CD4-positive, alpha-beta T cell treated with Interleukin-2 at 100 ng/mL for 4 hours (primary cell): Measurements from ENCODE around the gene MBTD1.
"Not testable (repeated sequence)": the region's sequence is repeated elsewhere in the genome, so short reads cannot be mapped to it uniquely, and the experiment has no call there.

Experiments
- DNase-seq: peaks from one replicate; pipeline ENCODE4 v3.0.0-alpha.2; 2020; ENCODE audit warnings: low spot score

Gene MBTD1

DNA sequence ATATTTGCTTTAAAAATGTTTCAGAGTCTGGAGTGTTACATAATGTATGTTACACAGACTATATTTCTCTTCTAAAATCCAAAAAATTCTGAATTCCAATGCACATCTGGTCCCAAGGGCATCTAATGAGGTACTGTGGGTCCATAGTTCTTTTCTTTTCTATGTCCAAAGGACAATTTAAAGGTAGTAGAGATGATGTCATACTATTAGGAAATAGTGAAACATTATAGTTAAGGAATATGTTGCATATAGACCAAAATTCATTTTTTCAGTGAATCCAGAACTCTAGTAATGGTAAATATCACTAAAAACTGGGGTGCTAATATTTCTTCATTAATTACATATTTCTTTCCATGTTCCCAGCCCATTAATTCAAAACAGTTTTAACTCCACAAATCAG lies 70.7 kb downstream of the MBTD1 start:
- DNase-seq, result no peak

DNA sequence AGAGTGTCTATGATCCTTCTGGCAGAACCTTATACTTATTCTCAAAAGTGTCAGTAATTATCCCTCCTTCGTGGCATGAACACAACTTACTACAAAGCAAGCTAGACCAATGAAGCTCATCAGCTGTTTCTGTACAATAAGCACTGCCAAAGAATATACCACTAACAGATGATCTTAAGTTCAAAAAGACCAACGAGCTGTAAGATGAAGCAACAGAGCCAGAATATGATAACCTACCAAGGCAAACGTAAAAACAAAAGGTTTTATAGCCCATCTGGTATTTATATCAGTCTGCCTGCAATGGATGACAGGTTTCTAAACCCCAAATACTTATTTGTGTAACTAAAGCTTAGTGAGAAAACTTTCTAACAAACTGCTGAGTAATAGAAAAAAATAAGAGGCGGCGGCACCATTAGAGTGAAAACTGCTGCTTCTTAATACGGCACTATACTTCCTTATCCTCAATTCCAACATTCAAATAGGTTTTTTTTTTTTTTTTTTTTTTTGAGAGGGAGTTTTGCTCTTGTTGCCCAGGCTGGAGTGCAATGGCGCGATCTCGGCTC lies 71.5 kb downstream of the MBTD1 start:
- DNase-seq, result no peak

DNA sequence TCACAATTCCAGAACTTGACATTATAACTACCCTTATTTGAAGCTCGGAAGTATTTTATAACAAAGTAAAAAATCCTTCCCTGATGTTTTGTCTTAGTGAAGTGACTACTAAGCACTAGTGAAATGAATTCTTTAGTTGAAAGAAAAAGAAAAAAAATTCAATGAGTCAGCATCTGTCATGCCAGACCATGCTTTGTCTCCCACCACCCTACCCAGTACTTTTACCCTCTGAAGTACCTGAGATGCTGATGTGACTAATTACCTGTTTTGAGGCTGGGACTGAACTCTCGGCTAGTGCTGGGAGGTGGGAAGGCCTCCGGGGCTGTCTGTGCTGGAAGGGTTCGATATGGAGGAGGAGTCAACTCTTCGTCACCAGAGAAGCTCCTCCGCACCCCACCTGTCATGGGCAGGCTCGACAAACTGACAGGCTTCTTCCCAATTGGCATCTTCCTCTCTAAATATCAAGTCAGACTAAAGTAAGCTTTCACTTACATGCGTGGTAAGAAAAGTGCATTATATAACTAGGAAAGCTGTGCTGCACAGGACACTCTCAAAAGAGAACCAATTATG lies 74.0 kb downstream of the MBTD1 start:
- DNase-seq, result no peak

DNA sequence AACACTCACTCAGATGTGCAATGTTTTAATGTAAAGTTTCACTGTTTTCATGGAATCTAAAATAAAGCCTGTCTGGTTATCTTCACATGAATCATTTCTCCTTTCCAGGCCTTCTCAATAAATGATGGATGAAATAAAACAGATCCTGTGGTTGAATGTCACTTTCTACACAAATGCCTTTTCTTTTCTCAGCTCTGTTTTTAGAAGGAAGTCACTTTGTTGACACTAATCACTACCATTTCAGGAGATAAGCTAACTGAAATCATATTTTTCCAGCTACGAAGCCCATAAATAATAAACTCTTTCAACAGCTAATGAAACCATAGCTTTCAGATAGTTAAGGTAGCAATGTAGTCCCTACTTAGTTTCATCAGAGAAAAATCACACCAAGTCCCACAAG lies 75.7 kb downstream of the MBTD1 start:
- no peak for DNase-seq

DNA sequence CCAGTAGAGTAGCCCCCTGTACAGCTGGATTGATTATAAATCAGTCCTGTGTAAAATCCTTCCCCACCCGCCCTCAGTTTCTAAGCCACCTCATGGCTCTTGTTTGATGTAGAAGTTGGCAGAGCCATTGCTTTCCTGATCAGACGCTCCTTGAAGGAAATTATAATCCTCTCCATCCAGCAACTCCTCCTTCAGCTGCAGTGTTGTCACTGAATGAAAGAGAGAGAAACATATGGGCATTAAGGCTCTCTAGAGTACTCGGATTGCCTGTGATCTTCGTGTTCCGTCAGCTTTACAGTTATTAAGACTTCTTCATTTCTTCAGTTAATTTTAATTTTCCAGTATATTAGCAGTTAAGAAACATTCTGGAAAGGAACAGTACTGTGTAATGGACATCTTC lies 79.4 kb downstream of the MBTD1 start:
- DNase-seq, result no peak

DNA sequence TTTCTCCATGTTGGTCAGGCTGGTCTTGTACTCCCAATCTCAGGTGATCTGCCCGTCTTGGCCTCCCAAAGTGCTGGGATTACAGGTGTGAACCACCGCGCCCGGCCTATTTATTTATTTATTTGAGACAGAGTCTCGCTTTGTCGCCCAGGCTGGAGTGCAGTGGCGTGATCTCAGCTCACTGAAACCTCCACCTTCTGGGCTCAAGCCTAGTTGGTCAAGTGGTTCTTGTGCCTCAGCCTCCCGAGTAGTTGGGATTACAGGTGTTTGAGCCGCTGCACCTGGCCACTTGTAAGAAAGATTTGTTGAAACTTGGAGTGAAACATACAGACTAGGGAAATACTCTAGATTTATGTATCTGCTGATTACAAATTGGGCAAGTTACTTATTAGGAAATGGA lies 87.8 kb downstream of the MBTD1 start:
- DNase-seq, result not testable (repeated sequence)

DNA sequence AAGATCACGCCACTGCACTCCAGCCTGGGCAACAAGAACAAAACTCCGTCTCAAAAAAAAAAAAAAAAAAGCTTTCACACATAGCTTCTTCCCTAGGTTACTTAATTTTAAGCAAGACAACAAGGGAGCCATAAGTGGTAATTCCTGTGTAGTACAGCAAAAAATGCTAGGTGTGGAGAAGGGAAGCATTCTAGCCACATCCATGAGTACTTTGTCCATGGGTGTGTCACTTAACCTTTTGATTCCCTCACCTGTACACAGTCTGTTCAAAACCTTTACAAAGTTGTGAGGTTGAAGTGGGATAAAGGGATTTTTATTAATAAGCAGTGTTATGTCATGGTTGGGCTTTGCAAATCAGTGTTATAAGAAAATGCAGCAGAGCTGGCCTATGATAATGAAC lies 89.1 kb downstream of the MBTD1 start:
- DNase-seq, result no peak

DNA sequence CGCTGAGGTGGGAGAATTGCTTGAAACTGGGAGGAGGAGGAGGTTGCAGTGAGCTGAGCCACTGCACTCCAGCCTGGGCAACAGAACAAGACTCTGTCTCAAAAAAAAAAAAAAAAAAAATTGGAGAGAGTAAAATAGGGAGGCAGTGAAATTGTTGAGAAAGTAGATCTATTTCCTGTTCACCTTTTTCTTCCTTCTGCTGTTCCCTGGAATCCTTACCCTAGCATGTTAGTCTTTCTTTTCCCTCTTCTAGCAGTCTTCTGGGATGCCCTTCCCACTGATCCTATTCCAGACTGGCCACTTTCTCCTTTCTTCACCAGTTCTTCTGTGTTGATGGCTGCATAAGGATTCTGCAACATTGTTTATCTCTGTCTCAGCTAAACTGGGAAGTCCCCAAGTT lies 90.5 kb downstream of the MBTD1 start:
- DNase-seq, result no peak

DNA sequence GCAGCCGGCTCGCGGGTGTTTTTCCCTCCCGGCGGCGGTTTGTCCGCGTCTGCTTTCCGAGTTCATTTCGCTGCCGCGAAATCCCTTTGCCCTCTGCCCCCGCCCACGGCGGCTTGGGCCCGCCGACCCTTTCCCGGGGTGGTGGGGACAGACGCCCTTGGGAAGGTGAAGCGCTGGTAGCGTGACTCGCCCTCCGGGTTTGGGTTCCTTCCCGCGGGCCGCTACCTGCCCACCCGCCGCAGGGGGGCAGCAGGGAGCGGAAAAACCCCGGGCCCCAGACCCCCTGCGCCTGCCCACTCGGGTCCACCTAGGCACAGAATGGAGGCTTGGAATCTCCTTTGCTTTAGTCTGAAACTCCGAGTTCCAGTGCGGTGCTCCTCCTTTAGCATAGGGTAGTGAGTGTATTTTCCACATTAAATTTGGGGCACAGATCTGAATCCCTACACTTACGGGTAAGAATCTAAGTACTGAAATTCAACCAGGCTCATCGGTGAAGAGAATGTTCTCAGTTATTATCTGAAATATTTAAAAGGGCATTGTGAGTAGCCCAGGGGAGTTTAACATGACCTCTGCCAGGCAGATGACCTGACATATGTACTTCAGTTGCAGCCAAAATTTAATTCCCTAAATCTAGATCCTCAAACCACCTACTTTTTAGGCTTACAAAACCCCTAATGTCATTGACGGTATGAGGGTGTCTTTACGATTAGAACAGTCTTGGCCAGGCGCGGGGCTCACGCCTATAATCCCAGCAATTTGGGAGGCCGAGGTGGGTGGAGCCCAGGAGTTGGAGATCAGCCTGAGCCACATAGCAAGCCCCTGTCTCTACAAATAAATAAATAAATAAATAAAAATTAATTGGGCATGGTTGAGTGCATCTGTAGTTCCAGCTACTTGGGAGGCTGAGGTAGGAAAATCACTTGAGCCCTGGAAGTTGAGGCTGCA lies 92.6 kb downstream of the MBTD1 start:
- peak; percentile 51 for DNase-seq

DNA sequence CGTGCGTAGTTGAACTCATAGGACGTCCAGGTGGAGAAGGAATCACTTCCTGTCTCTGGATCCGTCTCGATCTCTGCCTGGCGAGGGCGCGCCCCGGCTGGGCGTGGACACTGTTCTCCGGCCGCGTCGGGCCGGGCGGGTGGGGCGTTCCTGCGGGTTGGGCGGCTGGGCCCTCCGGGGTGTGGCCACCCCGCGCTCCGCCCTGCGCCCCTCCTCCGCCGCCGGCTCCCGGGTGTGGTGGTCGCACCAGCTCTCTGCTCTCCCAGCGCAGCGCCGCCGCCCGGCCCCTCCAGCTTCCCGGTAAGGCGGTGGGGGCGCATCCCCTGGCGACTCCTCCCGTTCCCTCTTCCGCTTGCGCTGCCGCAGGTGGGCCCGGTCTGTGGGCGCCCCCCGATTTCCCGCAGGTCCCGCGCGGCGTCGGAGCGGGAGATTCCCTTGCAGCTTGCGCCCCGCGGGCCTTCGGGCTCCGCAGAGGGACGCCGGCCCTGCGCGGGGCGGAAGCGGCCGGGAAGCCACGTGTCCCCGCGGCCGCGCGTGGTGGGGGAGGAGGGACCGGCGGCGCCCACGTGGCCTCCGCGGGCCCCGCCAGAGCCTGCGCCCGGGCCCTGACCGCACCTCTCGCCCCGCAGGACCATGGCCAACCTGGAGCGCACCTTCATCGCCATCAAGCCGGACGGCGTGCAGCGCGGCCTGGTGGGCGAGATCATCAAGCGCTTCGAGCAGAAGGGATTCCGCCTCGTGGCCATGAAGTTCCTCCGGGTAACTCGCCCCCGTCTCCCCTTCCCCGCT lies 93.5 kb downstream of the MBTD1 start, which contains the start of gene NME2:
TSS of gene NME2 (plus strand) at position 214 of the 789 bp plus-strand sequence. CDS start at position 634, 420 bp downstream.
- DNase-seq, result peak; percentile 57

DNA sequence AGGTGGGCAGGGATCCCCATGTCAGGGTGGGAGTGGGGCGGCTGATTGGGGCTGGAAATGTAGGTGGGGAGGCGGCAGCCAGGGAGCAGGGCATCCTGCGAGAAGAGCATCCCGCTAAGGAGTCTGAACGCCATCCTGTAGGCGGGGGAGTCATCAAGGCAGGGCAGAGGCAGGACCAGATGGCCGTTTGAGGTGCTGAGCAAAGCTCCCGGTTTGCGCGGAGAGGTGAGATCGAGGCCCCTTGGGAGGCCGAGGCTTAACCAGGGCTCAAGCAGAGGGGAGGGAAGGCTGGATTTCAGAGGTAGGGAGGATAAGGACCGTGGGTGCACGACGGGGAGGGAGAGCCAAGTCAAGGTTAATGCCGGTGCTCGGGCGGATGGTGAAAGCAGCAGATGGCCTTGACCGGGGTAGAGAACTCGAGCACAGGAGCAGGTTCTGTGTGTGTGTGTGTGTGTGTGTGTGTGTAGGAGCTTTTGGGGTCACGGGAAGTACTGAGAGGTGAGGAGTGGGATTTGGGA lies 94.1 kb downstream of the MBTD1 start:
- DNase-seq, result no peak

DNA sequence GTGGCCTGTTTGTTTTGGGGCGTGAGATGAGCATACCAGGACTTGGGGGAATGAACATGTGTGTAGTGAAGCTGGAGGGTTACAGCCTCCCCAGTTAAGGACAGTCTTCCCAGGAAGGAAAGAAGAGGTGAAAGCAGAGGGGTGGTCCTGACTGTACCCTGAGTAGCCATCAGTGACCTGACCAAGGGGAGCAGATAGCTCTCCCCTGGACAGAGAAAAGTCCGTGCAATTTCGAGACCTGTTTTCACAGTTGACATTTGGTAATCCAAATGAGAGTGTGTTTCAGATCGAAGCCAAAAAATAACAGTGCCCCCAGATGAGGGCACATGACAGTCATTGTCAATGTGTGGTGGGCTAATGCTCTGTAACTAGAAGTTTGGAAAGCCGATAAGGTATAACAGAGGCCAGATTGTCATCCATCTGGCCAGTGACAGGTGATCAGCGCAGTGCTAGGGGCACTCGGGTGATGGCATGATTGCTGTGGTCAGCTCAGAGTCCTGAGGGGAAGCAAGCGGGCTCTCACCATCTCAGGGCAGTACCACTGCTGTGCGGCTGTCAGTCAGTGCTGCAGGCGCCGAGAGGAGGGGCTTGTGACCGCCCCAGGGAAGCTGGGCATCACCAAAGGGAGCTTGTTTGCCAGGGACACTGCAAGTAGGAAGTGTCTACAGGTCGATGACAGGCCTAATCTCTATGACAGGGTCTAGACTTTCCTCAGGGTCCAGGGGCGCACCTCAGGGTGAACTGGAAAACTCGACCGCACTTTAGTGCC lies 94.8 kb downstream of the MBTD1 start:
- DNase-seq, result no peak

DNA sequence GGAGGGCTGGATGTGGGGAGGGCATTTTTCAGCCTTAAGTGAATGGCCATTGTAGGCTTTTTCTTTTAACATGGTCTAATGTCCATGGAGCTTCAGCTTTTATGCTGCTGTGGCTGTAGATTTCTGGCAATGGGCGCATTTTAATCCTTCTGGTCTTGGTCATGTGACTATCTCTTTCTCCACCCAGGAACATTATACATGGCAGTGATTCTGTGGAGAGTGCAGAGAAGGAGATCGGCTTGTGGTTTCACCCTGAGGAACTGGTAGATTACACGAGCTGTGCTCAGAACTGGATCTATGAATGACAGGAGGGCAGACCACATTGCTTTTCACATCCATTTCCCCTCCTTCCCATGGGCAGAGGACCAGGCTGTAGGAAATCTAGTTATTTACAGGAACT lies 98.3 kb downstream of the MBTD1 start:
- DNase-seq, result no peak

DNA sequence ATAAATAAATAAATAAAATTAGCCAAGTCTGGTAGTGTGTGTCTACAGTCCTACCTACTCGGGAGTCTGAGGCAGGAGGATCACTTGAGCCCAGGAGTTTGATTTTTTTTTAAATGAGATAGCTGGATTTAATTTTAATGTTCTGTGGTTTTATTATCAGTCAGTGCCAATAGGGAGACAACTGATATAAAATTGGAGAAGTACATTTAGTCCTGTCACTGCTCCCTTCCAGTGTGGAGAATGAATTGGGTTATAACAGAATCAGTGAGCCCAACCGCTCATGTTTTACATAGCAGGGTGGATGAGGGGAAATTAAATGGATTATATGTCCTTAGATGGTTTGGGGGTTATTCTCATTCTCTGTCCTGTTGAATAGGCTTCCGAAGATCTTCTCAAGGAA lies 100.2 kb downstream of the MBTD1 start:
- no peak for DNase-seq

DNA sequence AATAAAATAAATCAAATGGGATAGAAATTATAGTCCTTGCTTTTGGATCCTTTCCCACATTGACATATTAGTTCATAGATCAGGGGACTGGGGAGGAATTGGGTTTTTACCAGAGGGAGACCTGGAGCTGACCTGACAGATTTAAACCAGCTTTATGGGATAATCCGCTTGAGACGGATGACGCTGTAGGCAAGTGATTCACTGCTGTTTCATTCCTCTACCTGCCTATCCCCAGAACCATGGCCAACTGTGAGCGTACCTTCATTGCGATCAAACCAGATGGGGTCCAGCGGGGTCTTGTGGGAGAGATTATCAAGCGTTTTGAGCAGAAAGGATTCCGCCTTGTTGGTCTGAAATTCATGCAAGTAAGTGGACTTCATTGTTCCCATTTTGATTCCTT lies 104.4 kb downstream of the MBTD1 start:
- DNase-seq, result no peak

DNA sequence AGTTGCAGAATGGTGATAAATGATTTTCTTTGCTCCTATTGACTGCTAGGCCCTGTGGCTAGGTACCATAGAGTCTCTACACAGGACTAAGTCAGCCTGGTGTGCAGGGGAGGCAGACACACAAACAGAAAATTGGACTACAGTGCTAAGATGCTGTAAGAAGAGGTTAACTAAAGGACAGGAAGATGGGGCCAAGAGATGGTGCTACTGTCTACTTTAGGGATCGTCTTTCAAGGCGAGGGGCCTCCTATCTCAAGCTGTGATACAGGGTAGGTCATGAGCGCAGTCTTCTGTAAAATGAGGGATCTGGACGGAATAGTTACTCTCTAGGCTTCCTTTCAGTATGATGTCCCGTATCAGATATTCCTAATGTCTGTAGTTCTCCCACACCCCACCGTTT lies 105.7 kb downstream of the MBTD1 start:
- peak; percentile 6 for DNase-seq

DNA sequence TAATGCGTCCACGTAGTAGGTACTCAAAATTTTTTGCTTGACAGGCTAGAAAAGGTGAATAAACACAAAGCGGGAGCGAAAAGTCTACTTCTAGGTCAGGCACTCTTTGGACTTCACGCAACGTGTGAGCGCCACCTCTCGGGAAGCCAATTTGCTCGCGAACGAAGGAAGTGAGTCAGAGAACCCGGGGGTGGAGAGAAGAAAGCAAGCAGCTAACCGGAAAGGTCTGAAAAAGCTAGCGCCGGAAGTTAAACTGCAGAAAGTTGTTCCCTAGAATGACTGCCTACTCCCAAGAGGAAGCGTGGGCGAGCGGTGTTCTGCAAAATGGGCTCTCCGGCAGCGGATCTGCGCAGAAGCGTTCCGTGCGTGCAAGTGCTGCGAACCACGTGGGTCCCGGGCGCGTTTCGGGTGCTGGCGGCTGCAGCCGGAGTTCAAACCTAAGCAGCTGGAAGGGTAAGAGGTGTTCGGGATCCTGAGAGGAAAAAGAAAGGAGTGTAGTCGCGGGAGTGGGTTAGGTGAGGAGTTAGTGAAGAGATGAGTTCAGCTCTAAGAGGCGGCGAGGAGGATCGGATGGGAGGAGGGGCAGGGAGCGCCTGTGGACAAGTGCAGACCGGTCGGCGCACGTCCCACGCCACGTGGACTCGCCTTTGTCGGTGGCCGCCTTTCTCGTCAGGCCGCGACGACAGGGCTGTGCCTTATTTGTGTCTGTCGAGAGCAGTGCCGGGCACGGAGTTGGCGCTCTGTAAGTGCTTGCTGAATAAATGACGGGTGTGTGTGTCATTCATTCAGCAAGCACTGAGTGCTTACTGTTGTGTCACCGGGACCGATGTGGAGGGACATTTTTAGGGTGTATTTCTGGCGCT lies 106.4 kb downstream of the MBTD1 start, which contains the start of gene NME1:
TSS of gene NME1 (plus strand) at position 350 of the 863 bp plus-strand sequence. CDS start 2,096 bp downstream, outside the sequence.
- DNase-seq, result peak; percentile 99

DNA sequence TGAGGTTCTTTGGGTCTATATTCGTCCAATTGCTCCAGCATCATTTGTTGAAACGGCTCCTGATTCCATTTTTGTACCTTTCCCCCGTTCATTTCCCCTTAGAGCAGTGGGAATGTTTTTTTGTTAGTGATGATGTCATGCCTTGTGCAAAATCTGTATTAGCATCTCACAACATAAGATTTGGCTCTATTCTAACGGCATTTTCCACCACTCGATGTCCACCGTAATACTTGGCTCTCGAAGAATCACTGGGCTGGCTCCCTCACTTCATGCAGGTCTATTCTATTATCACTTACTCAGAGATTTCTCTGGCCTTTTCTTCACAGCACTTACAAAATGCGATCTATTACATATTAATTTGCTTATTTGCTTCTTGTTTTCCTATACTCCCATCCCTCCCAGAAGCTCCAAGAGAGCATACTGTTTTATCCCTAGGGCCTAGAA lies 107.1 kb downstream of the MBTD1 start:
- DNase-seq, result no peak

DNA sequence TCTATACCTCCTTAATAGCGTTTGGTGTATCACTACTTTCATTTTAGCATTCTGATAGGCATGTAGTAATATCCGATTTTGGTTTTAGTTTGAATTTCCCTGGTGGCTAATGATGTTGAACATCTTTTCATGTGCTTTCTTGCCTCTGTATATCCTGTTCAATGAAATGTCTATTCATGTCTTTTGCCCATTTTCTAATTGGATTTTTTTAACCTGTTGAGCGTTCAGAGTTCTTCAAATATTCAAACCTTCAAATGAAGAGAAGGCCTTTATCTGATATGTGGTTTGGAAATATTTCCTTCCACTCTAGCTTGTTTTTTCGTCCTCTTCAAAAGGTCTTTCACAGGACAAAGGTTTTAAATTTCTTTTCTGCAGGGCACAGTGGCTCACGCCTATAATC lies 108.9 kb downstream of the MBTD1 start:
- DNase-seq, result no peak

DNA sequence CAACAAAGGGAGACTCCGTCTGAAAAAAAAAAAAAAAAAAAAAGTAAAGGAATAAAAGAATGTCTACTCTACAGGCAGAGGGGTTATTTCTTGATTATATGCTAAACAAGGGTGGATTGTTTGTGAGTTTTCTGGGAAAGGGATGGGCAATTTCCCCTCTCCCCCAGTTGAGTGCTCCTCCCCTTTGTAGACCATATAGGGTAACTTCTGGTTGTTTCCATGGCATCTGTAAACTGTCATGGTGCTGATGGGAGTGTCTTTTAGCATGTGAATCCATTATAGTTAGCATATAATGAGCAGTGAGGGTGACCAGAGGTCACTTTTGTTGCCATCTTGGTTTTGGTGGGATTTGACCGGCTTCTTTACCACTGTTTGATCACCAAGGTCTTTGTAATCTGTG lies 110.7 kb downstream of the MBTD1 start:
- DNase-seq, result no peak
